ENCODE measurements around the gene MEN1. TPM values are rescaled to one million over a fixed set of nuclear protein-coding genes. Genes with fewer than 3 reads are reported as not detected.
A peak's percentile ranks its signal among the peaks of the same experiment; 100 is the strongest.

The MEN1 gene
- total RNA-seq, 1 experiment from 2014 or later = 29.2 TPM

- Mint-ChIP-seq H3K27me3 (ENCODE audit: insufficient read depth, unreplicated experiment) (no peaks in the 10 kb centered on the region), H3K4me1 (ENCODE audit: insufficient read depth, unreplicated experiment) (peaks cover 6% of the 10 kb centered on the region), H3K27ac (ENCODE audit: low read depth, unreplicated experiment) (no peak overlapping the region), H3K4me3 (ENCODE audit: unreplicated experiment) (no peak overlapping the region), H3K9me3 (ENCODE audit: unreplicated experiment) (no peaks in the 10 kb centered on the region), H3K36me3 (ENCODE audit: insufficient read depth, unreplicated experiment) (no peaks in the 10 kb centered on the region)
- intact Hi-C loops (cut with micrococcal nuclease) = no loop called here
- TF ChIP-seq CTCF (IDR thresholded peaks at IDR 0.05; ENCODE audit: unreplicated experiment) = no peak
- DNase-seq (ENCODE audit: unreplicated experiment) = no peak
- ChIA-PET POLR2A (interaction anchor here (1.0 to 1.2 kb wide), 2 partner anchors 11 to 36 kb away, joined by 4 to 5 read pairs; partner anchors contain the start of gene SF1), CTCF (interaction anchor here (0.7 to 0.8 kb wide), 2 partner anchors 15 to 28 kb away, joined by 3 read pairs; no protein-coding TSS in a partner anchor)
- BruUV-seq (replicated peaks) = no TSS peak
Observed at GRCh38 chr11:64814712-64815187, 4.4 kb upstream of the MEN1 start.

- Mint-ChIP-seq H3K36me3 (ENCODE audit: insufficient read depth, unreplicated experiment) (no peaks in the 10 kb centered on the region), H3K9me3 (ENCODE audit: unreplicated experiment) (no peaks in the 10 kb centered on the region), H3K27me3 (ENCODE audit: insufficient read depth, unreplicated experiment) (no peaks in the 10 kb centered on the region), H3K27ac (ENCODE audit: low read depth, unreplicated experiment) (no peak overlapping the region), H3K4me1 (ENCODE audit: insufficient read depth, unreplicated experiment) (peaks cover 10% of the 10 kb centered on the region), H3K4me3 (ENCODE audit: unreplicated experiment) (no peak overlapping the region)
- DNase-seq (ENCODE audit: unreplicated experiment) = no peak
- POLR2A ChIA-PET = no interaction called here
- CTCF ChIA-PET = interaction anchor here (0.6 to 0.9 kb wide), 2 partner anchors 46 to 63 kb away, joined by 3 read pairs; no protein-coding TSS in a partner anchor
- no peak for TF ChIP-seq CTCF (IDR thresholded peaks at IDR 0.05; ENCODE audit: unreplicated experiment)
- no TSS peak for BruUV-seq (replicated peaks)
- intact Hi-C loops (cut with micrococcal nuclease) = no loop called here
Observed at GRCh38 chr11:64813826-64814225, 3.5 kb upstream of the MEN1 start.

- intact Hi-C loops (cut with micrococcal nuclease) = loop anchor here (2.0 kb wide), 2 partner anchors 32 kb away; partner anchors contain the start of gene SF1
- no peaks in the 10 kb centered on the region for H3K9me3 Mint-ChIP-seq (ENCODE audit: unreplicated experiment)
- BruUV-seq (replicated peaks) = no TSS peak
- peak overlapping the region; percentile 93 for H3K27ac Mint-ChIP-seq (ENCODE audit: low read depth, unreplicated experiment)
- peaks cover 18% of the 10 kb centered on the region for H3K36me3 Mint-ChIP-seq (ENCODE audit: insufficient read depth, unreplicated experiment)
- peaks cover 14% of the 10 kb centered on the region for H3K4me1 Mint-ChIP-seq (ENCODE audit: insufficient read depth, unreplicated experiment)
- no peak for DNase-seq (ENCODE audit: unreplicated experiment)
- ChIA-PET POLR2A (interaction anchor here (0.6 to 3.6 kb wide), 11 partner anchors 8 to 400 kb away, joined by 3 to 27 read pairs (median 4); partner anchors contain the start of genes SAC3D1 and SF1), CTCF (interaction anchor here (0.5 to 0.6 kb wide), 2 partner anchors 139 to 143 kb away, joined by 3 to 4 read pairs; no protein-coding TSS in a partner anchor)
- H3K4me3 Mint-ChIP-seq (ENCODE audit: unreplicated experiment) = peak overlapping the region; percentile 99
- no peaks in the 10 kb centered on the region for H3K27me3 Mint-ChIP-seq (ENCODE audit: insufficient read depth, unreplicated experiment)
- TF ChIP-seq CTCF (IDR thresholded peaks at IDR 0.05; ENCODE audit: unreplicated experiment) = no peak
Observed at GRCh38 chr11:64810891-64811272, 531 bp upstream of the MEN1 start.

- H3K9me3 Mint-ChIP-seq (ENCODE audit: unreplicated experiment) = no peaks in the 10 kb centered on the region
- ChIA-PET CTCF (interaction anchor here (0.6 to 1.1 kb wide), 5 partner anchors 25 to 466 kb away, joined by 3 to 5 read pairs (median 3); no protein-coding TSS in a partner anchor), POLR2A (interaction anchor here (0.6 to 3.6 kb wide), 9 partner anchors 9 to 1479 kb away, joined by 3 to 27 read pairs (median 8); partner anchors contain the start of genes SAC3D1, SF1 and YIF1A)
- peaks cover 18% of the 10 kb centered on the region for H3K36me3 Mint-ChIP-seq (ENCODE audit: insufficient read depth, unreplicated experiment)
- no peaks in the 10 kb centered on the region for H3K27me3 Mint-ChIP-seq (ENCODE audit: insufficient read depth, unreplicated experiment)
- peaks cover 8% of the 10 kb centered on the region for H3K4me1 Mint-ChIP-seq (ENCODE audit: insufficient read depth, unreplicated experiment)
- BruUV-seq (replicated peaks) = no TSS peak
- peak overlapping the region; percentile 93 for H3K27ac Mint-ChIP-seq (ENCODE audit: low read depth, unreplicated experiment)
- no peak for TF ChIP-seq CTCF (IDR thresholded peaks at IDR 0.05; ENCODE audit: unreplicated experiment)
- peak; percentile 50 for DNase-seq (ENCODE audit: unreplicated experiment)
- intact Hi-C loops (cut with micrococcal nuclease) = loop anchor here (2.0 kb wide), 2 partner anchors 31 to 33 kb away; partner anchors contain the start of gene SF1
- H3K4me3 Mint-ChIP-seq (ENCODE audit: unreplicated experiment) = peak overlapping the region; percentile 99
Observed at GRCh38 chr11:64809781-64810241, 540 bp downstream of the MEN1 start.
